Measurements from ENCODE around the gene PLXNA4.
A peak's percentile ranks its signal among the peaks of the same experiment; 100 is the strongest.

The PLXNA4 gene

DNA sequence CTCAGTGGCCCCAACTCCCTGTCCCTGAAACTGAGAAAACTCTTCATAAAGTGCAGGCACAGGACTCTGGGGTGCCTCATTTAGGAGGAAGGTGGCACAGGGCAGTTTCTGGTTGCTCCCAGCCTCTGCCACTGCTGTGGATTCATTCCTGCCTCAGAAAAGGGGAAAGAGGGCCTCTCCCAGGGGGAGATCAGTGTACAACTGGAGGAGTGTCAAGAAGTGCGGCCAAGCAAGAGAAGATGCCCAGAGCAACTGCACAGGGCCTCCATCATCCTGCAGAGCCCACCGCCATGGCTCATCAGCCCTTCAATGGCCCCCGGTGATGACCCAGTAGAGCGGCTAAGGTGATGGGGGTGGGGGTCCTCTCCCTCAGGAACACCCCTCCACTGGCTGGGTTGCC lies 150.3 kb downstream of the PLXNA4 start:
- peak in 1 of 10 donors; percentile 10 for DNase-seq
- intact Hi-C loops (cut with DNase I) = no loop called here

GRCh38 chr7:132424821-132425724 lies 151.2 kb downstream of the PLXNA4 start:
- intact Hi-C loops (cut with DNase I) = no loop called here

DNA sequence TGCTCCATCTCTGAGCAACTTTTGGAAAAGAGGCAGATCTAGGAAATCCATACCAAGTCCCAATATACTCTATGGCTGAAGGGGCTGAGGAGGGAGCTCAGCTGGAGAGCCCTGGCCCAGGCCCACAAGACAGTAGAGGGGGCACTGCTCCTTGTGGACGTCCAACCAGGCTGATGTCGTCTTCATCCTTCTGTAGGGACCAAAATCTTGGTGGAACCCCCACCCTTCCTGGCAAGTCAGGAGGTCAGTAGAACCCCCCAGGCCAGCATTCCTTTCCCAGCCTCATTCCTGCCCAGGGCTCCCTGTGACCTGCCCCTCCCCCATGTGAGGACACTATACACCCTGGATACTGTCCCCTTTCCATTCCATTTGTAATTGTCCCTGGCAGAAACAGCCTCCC lies 152.0 kb downstream of the PLXNA4 start:
- intact Hi-C loops (cut with DNase I) = no loop called here
- DNase-seq = peak in 1 of 10 donors; percentile 43

More at GRCh38 chr7:132424821-132425724, 151.2 kb downstream of the PLXNA4 start:
- DNase-seq = peak in 1 of 10 donors; percentile 84

GRCh38 chr7:132423594-132424200 lies 152.6 kb downstream of the PLXNA4 start:
- intact Hi-C loops (cut with DNase I) = no loop called here
- DNase-seq = peak in 1 of 10 donors; percentile 36

- peak in 1 of 10 donors; percentile 33 for DNase-seq
- intact Hi-C loops (cut with DNase I) = no loop called here
These were observed 153.7 kb downstream of the PLXNA4 start for GRCh38 chr7:132422502-132423111.

DNA sequence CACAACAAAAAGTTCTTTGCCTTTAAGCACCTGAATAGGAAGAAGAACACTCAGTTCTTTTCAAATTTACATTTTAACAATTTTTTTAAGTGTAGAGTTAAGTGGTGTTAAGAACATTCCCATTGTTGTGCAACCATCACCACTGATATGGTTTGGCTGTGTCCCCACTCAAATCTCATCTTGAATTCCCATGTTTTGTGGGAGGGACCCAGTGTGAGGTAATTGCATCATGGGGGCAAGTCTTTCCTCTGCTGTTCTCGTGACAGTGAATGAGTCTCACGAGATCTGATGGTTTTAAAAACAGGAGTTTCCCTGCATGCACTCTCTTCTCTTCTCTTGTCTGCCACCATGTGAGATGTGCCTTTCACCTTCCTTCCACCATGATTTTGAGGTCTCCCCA lies 155.7 kb downstream of the PLXNA4 start:
- no peak for DNase-seq

GRCh38 chr7:132419542-132419941 lies 156.7 kb downstream of the PLXNA4 start:
- DNase-seq = no peak
- intact Hi-C loops (cut with DNase I) = no loop called here

More for the DNA sequence above, 155.7 kb downstream of the PLXNA4 start:
- intact Hi-C loops (cut with DNase I) = no loop called here

GRCh38 chr7:132418840-132419239 lies 157.4 kb downstream of the PLXNA4 start:
- intact Hi-C loops (cut with DNase I) = no loop called here
- DNase-seq = no peak

DNA sequence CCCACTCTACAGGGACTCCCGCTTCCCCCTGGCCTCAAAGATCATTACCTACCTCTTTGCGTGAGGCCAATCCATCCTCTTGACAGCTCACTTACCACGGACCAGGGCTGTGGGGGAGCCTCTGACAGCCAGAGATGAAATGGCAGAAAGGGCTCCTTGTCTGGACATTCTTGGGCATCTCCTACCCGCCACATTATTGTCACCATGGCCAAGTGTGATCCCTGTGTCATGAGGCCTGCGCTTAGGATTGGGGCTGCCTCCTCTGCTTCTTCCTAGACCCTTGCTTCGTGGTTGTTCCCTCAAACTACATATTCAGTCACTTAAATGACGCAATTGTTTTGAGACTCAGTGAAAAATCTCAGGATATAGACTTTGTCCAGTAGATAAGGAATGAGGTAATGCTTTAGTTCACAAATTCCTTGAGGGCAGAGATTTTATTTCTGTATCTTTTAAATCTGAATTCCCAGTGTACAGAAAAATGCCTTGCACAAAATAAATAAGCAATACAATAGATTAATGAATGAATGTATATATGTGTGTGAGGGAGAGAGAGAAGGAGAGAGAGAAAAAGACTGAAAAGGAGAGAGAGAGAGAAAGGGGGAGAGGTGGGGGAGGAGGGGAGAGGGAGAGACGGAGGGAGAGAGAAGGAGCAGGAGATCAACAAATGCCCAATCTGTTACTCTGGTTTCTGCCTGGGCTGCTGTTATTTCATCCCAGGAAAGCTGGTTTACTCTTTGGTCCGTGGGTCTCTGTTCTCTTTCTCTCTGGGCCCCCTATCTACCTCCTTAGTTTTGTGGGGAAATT lies 159.0 kb downstream of the PLXNA4 start:
- DNase-seq = peak in 1 of 10 donors; percentile 50
- intact Hi-C loops (cut with DNase I) = no loop called here

DNA sequence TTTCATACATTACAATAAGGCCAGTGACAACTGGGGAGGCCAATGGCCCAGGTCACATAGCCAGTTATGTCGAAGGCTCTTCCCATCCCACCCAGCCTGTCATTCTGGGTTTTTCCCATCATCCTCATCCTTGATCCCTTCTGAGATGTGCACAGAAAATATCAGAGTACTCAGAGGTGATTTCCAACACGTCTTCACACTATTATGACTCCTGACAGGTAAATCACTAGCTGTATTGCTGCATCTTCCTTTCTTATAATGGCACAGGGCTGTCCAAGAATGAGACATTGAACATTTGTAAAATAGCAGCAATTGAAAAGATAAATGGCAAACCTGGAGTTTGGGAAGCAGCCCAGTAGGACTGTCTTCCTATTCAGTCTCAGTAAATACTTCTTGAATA lies 159.9 kb downstream of the PLXNA4 start:
- DNase-seq = peak in 1 of 10 donors; percentile 2
- intact Hi-C loops (cut with DNase I) = no loop called here

GRCh38 chr7:132415259-132415658 lies 161.0 kb downstream of the PLXNA4 start:
- DNase-seq = peak in 1 of 10 donors; percentile 44
- intact Hi-C loops (cut with DNase I) = no loop called here

DNA sequence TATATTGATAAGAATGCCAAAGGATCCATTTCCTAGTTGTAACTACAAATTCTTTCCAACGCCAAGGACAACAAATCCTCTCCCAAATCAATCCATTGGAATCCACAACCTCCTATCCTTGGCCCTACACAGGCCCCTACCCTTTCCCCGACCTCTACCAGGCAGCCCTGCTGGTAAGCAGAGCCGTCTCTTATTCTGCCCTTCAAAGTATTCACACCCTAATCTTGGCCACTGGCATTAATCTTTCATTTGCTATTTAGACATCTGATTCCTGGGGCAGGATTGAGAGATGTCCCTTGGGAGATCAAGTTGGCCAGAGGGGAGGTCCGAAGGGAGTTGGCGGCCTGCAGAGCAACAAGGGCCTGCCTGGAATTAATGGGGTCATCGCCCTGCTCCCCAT lies 161.4 kb downstream of the PLXNA4 start:
- no peak for DNase-seq

GRCh38 chr7:132412435-132412834 lies 163.8 kb downstream of the PLXNA4 start:
- intact Hi-C loops (cut with DNase I) = no loop called here
- DNase-seq = no peak

More for the DNA sequence above, 161.4 kb downstream of the PLXNA4 start:
- intact Hi-C loops (cut with DNase I) = no loop called here

GRCh38 chr7:132410861-132411541 lies 165.3 kb downstream of the PLXNA4 start:
- DNase-seq = no peak
- intact Hi-C loops (cut with DNase I) = no loop called here

- intact Hi-C loops (cut with DNase I) = no loop called here
- DNase-seq = no peak
These were observed 165.9 kb downstream of the PLXNA4 start for GRCh38 chr7:132410385-132410784.

DNA sequence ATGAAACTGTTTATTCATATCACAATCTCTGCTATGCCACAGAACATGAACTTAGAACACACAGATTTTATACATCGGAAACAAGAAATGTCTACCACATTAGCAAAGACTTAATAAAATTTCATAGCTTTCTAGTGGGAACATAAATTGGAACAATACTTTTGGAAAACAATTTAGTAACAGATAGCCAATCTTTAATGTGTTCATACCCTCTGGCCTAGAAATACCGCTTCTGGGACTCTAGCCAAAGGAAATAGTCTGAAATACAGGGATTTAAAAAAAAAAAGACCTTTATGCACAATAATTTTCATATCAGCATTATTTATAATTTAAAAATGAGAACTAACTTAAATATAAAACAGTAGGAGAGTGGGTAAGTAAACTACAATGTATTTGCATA lies 168.5 kb downstream of the PLXNA4 start:
- no peak for DNase-seq
- intact Hi-C loops (cut with DNase I) = no loop called here

DNA sequence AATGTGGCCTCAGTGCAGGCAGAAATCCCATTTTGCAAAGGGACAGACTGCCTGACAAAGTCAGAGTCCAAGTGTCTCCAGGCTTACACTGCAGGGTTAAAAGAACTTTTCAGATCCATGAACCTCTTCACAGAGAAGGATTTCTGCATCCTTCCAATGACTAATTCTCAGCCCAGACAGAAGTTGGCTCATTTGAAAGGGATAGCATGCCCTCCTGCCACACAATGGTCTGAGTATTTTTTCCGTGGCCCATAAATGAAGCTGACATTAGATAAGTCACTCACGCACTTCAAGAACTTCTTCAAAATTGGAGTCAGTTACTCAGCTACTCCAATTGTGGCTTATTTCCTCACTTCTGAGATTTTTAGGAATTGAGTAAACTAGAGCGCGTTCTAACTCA lies 170.2 kb downstream of the PLXNA4 start:
- intact Hi-C loops (cut with DNase I) = no loop called here
- no peak for DNase-seq

DNA sequence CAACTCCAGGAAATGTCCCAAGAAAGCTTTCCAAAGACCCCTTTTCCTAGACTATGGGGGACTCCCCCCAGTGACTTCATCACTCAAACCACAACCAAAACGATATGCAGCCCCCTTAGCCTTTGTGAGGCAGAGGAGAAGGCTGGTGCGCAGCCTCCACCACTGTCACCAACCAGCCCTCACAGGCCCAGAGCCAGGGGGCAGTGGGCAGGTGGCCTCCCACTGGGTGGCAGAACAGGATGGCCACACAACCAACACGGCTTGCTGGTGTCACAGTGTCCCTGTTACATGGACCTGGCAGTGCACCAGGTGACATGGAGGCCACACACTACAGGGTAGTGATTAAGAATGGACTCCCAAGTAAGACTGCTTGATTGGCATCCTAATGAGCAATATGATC lies 172.0 kb downstream of the PLXNA4 start:
- intact Hi-C loops (cut with DNase I) = no loop called here

DNA sequence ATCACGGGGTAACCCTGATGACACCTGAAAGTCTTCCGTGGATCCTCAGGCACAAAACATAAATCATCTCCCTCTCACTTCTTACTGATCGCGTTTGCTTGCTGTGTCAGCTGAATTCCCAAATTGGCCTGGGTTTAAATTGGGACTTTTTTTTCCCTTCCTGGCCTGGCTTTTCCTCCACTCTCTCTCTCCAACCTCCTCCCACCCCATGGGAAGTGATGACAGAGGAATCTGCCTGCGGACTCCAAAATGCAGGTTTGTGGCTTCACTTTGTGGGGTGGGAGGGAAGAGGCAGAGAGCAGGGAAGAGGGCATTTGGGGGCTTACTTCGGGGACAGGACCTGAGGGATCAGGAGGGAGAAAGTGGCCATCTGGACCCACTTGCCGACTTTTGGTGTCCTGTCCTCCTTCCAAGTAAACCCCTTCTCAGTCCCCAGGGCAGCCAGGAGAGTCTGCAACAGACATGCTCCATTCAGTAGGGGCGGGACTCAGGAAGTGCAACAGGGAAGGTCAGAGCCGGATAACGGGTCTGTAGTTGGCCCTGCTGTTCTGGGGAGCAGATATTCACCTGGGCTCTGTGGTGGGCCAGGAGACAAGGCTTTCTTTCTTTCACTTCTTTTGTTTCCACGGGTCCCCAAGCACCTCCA lies 172.7 kb downstream of the PLXNA4 start:
- intact Hi-C loops (cut with DNase I) = no loop called here
- no peak for DNase-seq

More for the DNA sequence above, 172.0 kb downstream of the PLXNA4 start:
- DNase-seq = no peak

Measured in posterior cingulate gyrus (tissue), 11 donors.